Measurements from ENCODE around the gene IFNK. TPM values are rescaled to one million over a fixed set of nuclear protein-coding genes. Genes with fewer than 3 reads are reported as not detected.
"Not testable (repeated sequence)": the region's sequence is repeated elsewhere in the genome, so short reads cannot be mapped to it uniquely, and the experiment has no call there.

IFNK gene
- total and polyA plus RNA-seq, 5 experiments from 2014 or later, result not detected

DNA sequence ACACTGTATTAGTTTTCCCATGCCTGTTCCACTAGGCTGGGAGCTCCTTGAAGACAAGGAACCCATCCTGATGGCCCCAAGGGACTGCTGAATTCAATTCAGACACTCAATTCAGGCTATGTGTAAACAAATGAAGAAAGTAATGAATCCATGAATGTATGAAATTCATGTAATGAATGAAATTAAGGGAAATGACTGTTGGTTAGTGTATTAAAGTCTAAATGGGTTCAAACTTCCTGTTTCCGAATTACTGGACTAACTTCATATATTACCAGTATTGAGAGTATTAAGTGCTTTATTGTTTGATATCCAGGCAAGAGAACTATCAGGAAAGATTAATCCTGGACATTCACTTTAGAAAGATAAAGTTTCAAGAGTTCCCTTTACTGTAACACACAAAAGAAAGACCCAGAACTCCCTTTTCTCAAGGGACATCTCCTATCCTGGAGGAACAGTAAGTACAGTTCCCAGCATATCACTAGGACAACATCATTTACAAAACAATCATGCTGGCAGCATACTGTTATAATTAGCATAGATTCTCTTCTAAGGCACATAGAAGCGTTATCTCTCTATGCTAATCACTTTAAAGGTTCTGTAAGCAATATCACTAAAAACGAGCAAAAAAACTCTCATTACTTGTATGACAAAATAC, 28.5 kb upstream of the IFNK start:
- H3K9me3 Mint-ChIP-seq, result peaks cover 0 to 21% (median 8%) of the 10 kb centered on the region in 9 donors
- H3K4me1 Mint-ChIP-seq, result peaks cover 0 to 21% (median 0%) of the 10 kb centered on the region in 4 donors
- H3K27ac Mint-ChIP-seq, result no peak overlapping the region
- peaks cover 0 to 13% (median 0%) of the 10 kb centered on the region in 3 donors for H3K36me3 Mint-ChIP-seq
- DNase-seq (no peak), ATAC-seq (no peak)
- H3K4me3 Mint-ChIP-seq, result no peak overlapping the region
- POLR2A ChIA-PET, result no interaction called here
- peaks cover 0 to 4% (median 0%) of the 10 kb centered on the region in 5 donors for H3K27me3 Mint-ChIP-seq

DNA sequence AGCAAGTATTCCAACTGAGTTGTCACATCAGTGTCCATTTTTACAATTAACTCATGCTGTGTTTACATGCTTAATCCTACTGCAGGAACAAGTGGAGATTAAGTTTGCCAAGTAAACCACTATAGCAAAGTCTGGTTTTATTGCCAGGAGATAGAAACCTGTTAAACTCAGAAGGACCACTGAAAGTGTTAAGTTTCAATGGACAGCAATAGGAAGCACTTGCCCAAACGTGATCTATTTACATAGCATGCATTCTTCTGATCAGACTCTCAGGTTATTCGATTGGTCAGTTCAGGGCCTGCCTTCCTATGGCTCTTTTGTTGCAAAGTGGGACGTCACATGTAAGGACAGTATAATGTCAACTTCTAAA, 28.0 kb upstream of the IFNK start:
- ATAC-seq (no peak), DNase-seq (no peak)
- Mint-ChIP-seq H3K27ac (no peak overlapping the region), H3K9me3 (peaks cover 0 to 21% (median 8%) of the 10 kb centered on the region in 9 donors), H3K4me3 (no peak overlapping the region), H3K4me1 (peaks cover 0 to 16% (median 0%) of the 10 kb centered on the region in 4 donors), H3K36me3 (peaks cover 0 to 13% (median 0%) of the 10 kb centered on the region in 3 donors), H3K27me3 (peaks cover 0 to 4% (median 0%) of the 10 kb centered on the region in 5 donors)
- POLR2A ChIA-PET, result no interaction called here

DNA sequence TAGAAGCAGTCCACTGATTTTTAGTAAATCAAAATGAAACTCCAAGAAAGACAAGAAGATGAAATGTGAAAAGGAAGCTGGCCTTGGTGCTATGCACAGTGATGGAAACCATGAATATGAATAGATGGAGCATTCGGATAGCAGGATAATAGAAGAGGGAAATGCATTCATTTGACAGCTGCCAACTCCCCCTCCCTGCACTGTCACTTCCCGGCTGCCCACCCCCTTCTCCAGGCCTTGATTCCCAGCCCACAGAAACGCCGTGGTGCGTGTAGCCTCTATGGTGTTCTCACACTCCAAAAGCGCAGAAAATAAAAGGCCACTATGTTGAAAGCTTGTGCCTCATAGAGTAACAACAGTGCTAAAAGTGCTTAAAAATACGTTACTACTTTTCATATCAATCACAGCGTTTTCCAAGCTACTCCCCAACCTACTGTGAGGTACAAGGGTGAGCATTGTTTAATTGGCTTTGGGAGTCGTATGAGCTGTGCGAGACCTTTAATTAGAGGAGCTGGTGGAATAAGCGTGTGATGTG, 26.1 kb upstream of the IFNK start:
- no peak for ATAC-seq
- Mint-ChIP-seq H3K36me3 (peaks cover 0 to 12% (median 5%) of the 10 kb centered on the region in 3 donors), H3K4me1 (peaks cover 0 to 16% (median 0%) of the 10 kb centered on the region in 4 donors), H3K4me3 (no peak overlapping the region), H3K27ac (no peak overlapping the region), H3K9me3 (peaks cover 0 to 15% (median 8%) of the 10 kb centered on the region in 9 donors), H3K27me3 (peaks cover 0 to 4% (median 0%) of the 10 kb centered on the region in 5 donors)
- no peak for DNase-seq
- POLR2A ChIA-PET, result no interaction called here

DNA sequence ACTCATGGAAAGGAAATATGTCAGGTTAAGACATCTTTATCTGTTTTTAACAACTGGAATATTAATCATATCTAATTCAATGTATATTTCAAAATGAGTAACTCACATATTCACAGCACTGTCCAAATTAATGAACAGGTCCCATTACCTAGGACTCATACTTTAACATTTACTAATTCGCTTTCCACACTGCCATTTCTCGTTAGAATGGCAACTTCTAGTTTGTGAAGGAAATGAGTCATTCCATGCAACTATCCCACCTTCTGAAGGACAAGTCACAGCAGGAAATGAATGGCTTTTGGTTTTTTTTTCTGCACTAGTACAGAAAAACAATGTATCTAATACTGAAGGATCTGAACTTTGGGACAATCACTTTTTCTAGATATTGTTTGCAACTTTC, 24.6 kb upstream of the IFNK start:
- peaks cover 0 to 5% (median 2%) of the 10 kb centered on the region in 9 donors for H3K9me3 Mint-ChIP-seq
- no peak for ATAC-seq
- DNase-seq, result no peak
- H3K4me3 Mint-ChIP-seq, result no peak overlapping the region
- H3K36me3 Mint-ChIP-seq, result peaks cover 0 to 10% (median 5%) of the 10 kb centered on the region in 3 donors
- peaks cover 0 to 16% (median 0%) of the 10 kb centered on the region in 4 donors for H3K4me1 Mint-ChIP-seq
- no peak overlapping the region for H3K27ac Mint-ChIP-seq
- POLR2A ChIA-PET, result no interaction called here
- H3K27me3 Mint-ChIP-seq, result peaks cover 0 to 4% (median 1%) of the 10 kb centered on the region in 5 donors

DNA sequence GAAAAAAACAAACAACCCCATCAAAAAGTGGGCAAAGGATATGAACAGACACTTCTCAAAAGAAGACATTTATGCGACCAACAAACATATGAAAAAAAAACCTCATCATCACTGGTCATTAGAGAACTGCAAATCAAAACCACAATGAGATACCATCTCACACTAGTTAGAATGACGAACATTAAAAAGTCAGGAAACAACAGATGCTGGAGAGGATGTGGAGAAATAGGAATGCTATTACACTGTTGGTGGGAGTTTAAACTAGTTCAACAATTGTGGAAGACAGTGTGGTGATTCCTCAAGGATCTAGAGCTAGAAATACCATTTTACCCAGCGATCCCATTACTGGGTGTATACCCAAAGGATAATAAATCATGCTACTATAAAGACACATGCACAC, 23.2 kb upstream of the IFNK start:
- H3K27ac Mint-ChIP-seq, DNase-seq, H3K9me3 Mint-ChIP-seq, ATAC-seq, H3K36me3 Mint-ChIP-seq, H3K4me3 Mint-ChIP-seq, POLR2A ChIA-PET, H3K27me3 Mint-ChIP-seq: not testable (repeated sequence)
- peaks cover 0 to 16% (median 0%) of the 10 kb centered on the region in 4 donors for H3K4me1 Mint-ChIP-seq

DNA sequence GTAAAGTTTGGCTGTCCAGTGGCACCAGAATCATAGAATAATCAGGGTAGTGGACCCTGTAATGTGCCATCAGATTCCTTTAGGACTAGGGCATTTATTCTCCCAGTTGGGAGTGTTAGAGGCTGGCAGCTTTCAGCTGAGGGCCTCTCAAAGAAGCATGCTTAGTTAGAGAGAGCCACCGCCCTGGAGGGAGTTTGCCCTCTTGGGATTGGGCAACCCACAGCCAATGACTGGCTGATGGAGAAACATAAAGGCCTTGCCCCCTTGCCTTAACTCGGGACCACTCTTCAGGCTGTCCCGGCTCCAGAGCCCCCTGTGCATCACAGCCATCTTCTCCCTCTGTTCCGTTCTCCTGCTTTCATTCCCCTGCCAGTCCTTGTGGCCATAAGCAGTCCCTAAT, 20.5 kb upstream of the IFNK start:
- DNase-seq (no peak), ATAC-seq (no peak)
- Mint-ChIP-seq H3K4me1 (peaks cover 0 to 16% (median 0%) of the 10 kb centered on the region in 4 donors), H3K4me3 (no peak overlapping the region), H3K27ac (no peak overlapping the region), H3K27me3 (peaks cover 0 to 4% (median 1%) of the 10 kb centered on the region in 5 donors), H3K9me3 (peaks cover 0 to 3% (median 0%) of the 10 kb centered on the region in 9 donors), H3K36me3 (peaks cover 0 to 12% (median 7%) of the 10 kb centered on the region in 3 donors)
- POLR2A ChIA-PET, result no interaction called here

DNA sequence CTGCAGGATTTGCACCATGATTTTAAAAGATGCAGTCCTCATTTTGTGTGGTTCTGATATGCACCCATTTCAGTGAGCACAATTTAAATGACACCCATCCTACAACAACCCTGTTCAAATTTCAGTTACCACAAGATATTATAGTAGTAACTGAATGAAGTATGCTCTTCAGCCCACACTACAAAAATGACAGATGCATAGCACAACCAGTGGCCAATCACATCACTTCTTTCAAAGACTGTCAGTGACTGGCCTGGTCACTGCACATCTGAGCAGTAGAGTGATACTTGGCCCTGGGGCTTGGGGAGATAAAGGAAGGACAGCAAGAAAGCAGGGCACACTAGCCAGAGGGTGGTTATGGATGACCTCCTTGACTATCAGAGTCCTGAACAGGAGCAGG, 19.8 kb upstream of the IFNK start:
- Mint-ChIP-seq H3K9me3 (peaks cover 0 to 3% (median 0%) of the 10 kb centered on the region in 9 donors), H3K36me3 (peaks cover 0 to 12% (median 7%) of the 10 kb centered on the region in 3 donors), H3K27me3 (peaks cover 0 to 4% (median 1%) of the 10 kb centered on the region in 5 donors), H3K4me1 (peaks cover 0 to 16% (median 0%) of the 10 kb centered on the region in 4 donors), H3K4me3 (no peak overlapping the region), H3K27ac (no peak overlapping the region)
- ATAC-seq (no peak), DNase-seq (no peak)
- POLR2A ChIA-PET, result no interaction called here

DNA sequence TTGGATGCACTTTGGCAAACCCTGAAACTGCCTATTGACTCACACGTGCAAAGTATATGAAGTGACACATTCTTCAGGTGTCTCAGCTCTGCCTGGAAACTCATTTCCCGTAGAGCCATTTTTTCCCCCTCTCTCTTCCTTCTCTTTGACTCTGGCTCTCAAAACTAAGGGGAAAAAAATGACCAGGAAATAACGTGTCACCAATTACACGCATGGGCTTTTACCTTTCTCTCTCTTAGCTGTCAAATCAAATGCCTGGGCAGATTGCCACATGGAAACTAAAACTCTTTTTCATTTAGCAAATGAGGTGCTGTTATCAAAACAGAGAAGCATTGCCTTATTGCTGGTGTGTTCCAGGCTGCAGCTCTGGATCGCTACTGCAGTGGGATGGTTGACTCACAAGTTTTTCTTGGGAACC, 18.3 kb upstream of the IFNK start:
- peaks cover 0 to 2% (median 0%) of the 10 kb centered on the region in 5 donors for H3K27me3 Mint-ChIP-seq
- DNase-seq (no peak), ATAC-seq (no peak)
- no peak overlapping the region for H3K4me3 Mint-ChIP-seq
- peaks cover 0 to 6% (median 0%) of the 10 kb centered on the region in 4 donors for H3K4me1 Mint-ChIP-seq
- no peak overlapping the region for H3K27ac Mint-ChIP-seq
- peaks cover 0 to 12% (median 7%) of the 10 kb centered on the region in 3 donors for H3K36me3 Mint-ChIP-seq
- peaks cover 0 to 3% (median 0%) of the 10 kb centered on the region in 9 donors for H3K9me3 Mint-ChIP-seq
- POLR2A ChIA-PET, result no interaction called here

DNA sequence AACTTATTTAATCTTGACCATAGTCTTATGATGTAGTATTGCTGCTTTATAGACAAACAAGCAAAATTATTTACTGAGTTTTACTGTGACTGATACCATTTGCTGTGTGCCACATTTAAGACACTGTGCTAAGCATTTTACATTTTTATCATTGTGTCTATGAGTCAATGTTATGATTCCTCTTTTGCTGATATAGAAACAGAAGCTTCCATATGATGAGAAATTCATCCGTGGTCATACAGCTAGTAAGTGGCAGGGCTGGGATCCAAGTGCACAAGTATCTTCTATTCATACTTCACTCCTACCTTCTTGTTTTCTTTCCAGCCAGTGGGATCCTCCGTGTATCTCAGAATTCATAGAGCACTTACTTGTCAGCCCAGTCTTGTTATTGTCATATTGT, 17.1 kb upstream of the IFNK start:
- Mint-ChIP-seq H3K4me3 (no peak overlapping the region), H3K4me1 (peaks cover 0 to under 1% (median 0%) of the 10 kb centered on the region in 4 donors), H3K27ac (no peak overlapping the region), H3K9me3 (no peaks in the 10 kb centered on the region), H3K27me3 (peaks cover 0 to 1% (median 0%) of the 10 kb centered on the region in 5 donors), H3K36me3 (peaks cover 0 to 9% (median 5%) of the 10 kb centered on the region in 3 donors)
- POLR2A ChIA-PET, result no interaction called here
- ATAC-seq (no peak), DNase-seq (no peak)

DNA sequence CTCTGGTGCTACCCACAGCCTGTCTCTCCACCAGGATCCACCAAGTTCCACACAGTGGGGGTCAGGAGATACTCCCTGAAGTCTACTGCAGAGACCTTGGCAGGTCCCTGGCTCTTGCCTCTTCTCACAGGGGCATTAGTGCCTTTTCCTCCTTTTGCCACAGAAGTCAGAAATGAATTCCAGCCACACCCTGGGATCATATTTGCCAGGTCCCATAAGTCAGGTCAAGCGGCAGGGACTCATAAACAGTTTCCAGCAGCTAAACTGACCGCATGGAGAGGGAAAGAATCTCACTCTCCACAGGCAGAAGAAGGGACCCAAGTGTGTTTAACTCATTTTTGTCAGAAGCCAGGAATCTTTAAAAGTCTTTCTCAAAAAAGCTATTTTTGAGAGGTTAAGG, 13.3 kb upstream of the IFNK start:
- ATAC-seq, result no peak
- Mint-ChIP-seq H3K4me1 (no peaks in the 10 kb centered on the region), H3K36me3 (peaks cover 3 to 7% (median 4%) of the 10 kb centered on the region in 3 donors), H3K27ac (no peak overlapping the region), H3K9me3 (peaks cover 0 to 1% (median 0%) of the 10 kb centered on the region in 9 donors), H3K4me3 (no peak overlapping the region), H3K27me3 (no peaks in the 10 kb centered on the region)
- DNase-seq, result no peak
- POLR2A ChIA-PET, result no interaction called here

DNA sequence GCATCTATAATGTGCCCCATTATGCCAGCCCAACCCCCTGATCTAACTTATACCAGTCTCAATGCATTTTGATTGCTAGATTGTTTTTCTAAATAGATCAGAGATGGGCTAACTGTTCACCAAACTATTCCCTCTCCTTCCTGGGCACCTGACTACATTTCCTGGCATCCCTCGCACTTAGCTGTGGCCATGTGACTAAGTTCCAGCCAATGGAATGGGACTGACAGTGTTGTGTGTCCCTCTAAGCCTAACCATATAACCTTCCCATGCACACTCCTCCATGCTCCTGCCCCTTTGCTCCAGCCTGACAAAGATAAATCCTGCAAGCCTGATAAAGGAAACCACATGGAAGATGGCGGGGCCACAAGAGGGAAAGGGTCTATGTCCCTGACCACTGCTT, 12.3 kb upstream of the IFNK start:
- Mint-ChIP-seq H3K9me3 (peaks cover 0 to 1% (median 0%) of the 10 kb centered on the region in 9 donors), H3K4me1 (no peaks in the 10 kb centered on the region), H3K27me3 (no peaks in the 10 kb centered on the region), H3K36me3 (peaks cover 3 to 7% (median 5%) of the 10 kb centered on the region in 3 donors), H3K27ac (no peak overlapping the region), H3K4me3 (no peak overlapping the region)
- POLR2A ChIA-PET, result no interaction called here
- no peak for ATAC-seq
- DNase-seq, result no peak

DNA sequence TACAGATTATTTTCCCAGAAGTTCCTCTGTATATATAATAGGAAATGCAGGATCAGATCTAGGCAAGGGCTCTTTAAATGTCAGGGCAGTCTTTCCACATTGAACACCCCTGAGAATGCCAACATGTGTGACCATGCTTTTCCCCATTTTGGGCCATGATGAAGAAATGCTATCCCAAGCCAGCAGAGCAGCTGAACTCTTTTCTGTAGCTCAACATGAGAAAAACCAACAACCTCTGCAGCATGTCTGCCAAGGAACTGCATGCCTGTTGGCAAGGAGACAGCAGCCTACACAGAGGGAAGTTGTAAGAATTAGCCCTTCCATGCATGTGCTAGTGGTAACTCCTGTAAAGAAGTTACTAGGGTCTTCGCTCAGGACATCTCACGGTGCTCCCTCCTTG, 9.5 kb upstream of the IFNK start:
- DNase-seq (no peak), ATAC-seq (no peak)
- H3K36me3 Mint-ChIP-seq, result peaks cover 0 to 12% (median 5%) of the 10 kb centered on the region in 3 donors
- peaks cover 0 to 1% (median 0%) of the 10 kb centered on the region in 9 donors for H3K9me3 Mint-ChIP-seq
- H3K4me1 Mint-ChIP-seq, result no peaks in the 10 kb centered on the region
- H3K27ac Mint-ChIP-seq, result no peak overlapping the region
- POLR2A ChIA-PET, result no interaction called here
- no peaks in the 10 kb centered on the region for H3K27me3 Mint-ChIP-seq
- H3K4me3 Mint-ChIP-seq, result no peak overlapping the region

DNA sequence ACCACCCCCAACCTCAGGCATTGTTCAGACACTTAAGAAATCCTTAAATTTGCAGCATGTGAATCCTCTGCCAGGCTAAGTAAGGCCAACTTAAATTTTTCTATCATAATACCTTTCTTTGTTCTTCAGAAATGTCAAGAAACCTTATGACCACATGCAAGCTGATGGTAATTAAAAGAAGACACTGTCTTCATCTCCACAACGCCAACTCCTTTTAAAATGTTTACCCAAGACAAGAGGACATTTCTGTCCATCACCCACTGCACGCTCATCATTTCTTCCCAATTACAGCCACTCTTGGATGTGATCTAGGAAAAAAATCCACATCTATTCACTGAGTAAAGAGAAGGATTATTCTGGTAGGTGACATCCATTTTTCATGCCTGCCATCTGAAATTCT, 6.1 kb upstream of the IFNK start:
- H3K9me3 Mint-ChIP-seq, result peaks cover 0 to 1% (median 0%) of the 10 kb centered on the region in 9 donors
- DNase-seq (no peak), ATAC-seq (no peak)
- POLR2A ChIA-PET, result no interaction called here
- peaks cover 0 to 14% (median 12%) of the 10 kb centered on the region in 3 donors for H3K36me3 Mint-ChIP-seq
- H3K27me3 Mint-ChIP-seq, result no peaks in the 10 kb centered on the region
- no peak overlapping the region for H3K4me3 Mint-ChIP-seq
- no peak overlapping the region for H3K27ac Mint-ChIP-seq
- no peaks in the 10 kb centered on the region for H3K4me1 Mint-ChIP-seq

Data from naive thymus-derived CD8-positive, alpha-beta T cell (primary cell).